Activated T-cell treated with anti-CD3 and anti-CD28 coated beads, Interleukin-2, amount 50 U/mL, for 1 hour (primary cell): ENCODE results near the gene CABLES2.

Source experiments
- DNase-seq: peaks from one replicate; pipeline ENCODE4 v3.0.0-alpha.2; 2020

Gene CABLES2

DNA sequence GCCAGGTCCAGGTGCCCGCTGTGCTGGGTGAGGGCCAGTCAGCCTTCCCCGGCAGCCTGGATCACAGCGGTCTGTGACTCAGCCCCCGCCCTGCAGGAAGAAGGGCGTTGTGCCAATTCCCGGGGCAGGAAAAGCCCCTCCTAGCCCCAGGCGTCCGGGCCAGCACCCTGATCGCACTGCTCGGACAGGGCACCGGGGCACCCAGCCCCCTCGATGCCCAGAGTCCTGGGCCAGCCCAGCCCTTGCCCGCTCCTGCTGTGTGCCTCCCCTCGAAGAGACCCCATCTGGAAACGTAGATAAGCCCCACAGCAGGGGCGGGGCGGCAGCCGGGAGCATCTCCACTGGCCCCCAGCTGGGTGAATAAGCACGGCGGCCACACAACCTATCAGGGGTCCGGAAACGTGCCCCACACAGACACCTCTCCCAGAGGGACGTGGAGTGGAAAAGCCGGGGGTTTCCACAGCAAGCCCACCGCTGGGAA, 49.9 kb downstream of the CABLES2 start:
- no peak for DNase-seq

DNA sequence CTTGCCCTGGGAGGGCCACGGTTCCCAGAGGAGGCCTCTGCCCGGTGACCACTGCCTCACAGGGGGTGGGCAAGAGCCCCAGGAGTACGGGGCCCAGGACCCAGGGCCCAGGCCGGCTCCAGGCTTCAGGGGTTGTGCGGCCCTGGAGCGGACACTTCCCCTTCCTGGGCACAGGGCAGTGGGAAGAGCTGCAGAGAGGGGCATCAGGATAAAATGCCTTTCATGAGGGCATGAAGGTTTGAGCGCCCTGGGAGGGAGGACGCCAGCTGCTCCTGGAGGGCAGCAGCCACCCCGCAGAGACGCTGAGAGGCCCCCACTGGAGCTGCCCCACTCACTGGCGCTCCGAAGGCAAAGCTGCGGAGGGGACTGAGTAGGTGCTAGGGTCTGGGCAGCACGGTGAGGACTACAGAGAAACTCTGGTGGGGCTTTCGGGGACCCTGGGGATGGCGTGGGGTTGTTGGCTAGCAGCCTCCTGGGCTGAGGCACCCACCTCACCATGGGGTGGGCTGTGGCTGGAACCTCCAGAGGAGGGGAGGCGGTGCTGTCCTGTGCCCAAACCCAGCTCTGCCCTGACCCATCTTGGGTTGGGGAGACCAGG, 50.4 kb downstream of the CABLES2 start:
- DNase-seq, result no peak

DNA sequence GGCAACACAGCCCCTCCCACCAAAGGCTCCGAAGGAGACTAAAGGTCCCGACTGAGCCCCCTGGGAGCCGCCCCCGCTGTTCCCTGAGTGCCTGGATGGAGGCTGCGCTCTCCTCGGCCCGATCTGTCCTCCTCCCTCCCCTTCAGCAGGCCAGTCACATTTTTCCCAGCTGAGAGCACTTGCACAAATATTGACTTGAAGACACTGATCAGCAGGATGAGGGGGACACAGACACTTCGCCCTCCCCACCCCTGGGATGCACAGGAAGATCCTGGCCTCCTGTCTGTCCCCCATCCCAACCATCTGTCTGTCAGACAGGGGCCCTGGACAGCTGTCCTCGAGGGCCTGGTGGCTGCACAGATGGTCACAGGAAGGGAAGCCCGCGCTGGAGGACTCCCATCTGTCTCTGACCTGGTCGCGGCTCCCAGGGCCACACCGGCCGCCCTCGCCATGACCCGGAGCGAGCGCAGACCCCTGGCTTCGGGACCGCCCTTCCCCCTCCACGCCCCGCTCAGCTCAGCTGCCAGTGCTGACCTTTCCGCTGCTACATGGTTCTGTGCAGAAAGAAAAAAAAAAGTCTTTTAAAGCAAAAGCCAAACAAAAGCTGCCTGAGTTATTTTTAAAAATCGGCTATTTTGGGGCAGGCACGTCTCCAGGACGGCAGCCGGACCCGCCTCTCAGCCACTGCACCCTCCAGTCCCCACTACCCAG, 51.1 kb downstream of the CABLES2 start:
- DNase-seq, result no peak

DNA sequence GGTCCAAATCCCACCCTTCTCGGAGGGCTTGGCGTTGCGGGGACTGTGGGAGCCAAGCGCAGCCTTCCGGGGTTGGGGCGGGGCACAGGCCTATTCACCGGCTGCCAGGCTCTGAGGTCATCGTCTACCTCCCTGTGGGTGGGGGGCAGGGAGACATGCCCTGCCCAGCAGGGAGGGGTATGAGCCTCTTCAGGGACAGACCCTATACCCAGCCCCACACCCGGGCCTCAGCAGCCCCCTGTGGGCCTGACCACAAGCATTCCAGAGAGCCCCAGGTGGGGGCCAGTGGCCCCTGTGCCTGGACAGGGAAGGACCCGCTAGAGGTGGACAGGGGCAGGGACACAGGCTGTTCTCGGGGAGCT, 51.6 kb downstream of the CABLES2 start:
- no peak for DNase-seq

DNA sequence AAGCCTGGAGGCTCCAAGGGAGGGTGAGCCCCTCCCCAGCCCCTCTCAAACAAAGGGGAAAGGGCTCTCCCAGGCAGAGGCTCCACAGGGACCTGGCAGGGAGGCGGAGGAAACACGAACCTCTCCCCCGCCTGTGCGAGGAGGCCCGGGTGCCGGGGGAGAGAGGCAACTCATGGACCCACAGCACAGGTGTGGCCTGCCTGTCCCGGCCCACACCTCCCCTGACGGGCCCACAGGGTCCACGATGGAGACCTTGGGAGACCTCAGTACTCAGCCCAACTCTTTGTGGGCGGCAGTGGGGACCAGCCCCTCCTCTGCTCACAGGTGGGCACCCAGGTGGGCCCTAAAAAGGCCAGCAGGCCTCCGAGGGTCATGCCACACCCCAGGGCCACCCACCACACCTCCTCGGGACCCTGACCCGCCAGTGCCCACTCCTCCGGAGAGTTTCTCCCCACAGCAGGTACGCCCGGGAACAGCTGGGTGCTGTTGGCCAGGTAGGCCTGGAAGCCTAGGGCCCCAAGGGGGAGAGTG, 52.2 kb downstream of the CABLES2 start:
- no peak for DNase-seq

DNA sequence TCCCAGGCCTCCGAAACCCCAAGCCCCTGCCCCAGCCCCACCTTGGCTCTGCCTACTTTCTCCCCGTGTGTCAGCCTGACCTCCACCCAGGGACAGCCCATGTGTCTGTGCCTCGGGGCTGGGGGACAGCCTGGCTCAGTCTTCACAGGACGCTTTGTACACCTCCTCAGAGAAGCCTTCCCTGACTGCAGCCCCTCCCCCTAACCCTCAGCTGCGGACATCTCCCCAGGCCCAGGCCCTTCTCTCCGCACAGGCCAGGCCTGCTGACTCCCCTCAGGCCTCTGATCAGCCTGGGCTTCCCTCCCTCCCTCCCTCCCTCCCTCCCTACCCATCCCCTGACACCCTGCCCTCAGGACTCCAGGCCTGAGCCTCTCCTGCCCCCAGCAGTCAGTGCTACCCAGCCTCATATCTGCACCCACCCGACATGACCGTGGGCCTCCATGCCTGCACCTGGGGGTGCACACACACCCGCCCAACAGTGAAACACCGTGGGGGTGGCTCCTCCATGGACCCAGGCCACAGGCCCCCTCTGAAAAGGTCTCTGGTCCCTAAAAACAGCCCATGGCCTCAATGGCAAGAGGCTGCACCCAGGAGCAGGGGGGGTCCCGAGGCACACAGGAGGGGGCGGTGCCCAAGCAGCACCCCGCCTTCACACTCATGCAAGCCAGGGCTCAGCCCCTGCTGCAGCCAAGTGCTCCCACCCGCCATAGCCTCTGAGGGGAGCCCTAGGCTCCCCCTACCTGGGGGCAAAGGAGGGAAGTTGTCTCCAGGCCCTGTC, 52.9 kb downstream of the CABLES2 start:
- no peak for DNase-seq

DNA sequence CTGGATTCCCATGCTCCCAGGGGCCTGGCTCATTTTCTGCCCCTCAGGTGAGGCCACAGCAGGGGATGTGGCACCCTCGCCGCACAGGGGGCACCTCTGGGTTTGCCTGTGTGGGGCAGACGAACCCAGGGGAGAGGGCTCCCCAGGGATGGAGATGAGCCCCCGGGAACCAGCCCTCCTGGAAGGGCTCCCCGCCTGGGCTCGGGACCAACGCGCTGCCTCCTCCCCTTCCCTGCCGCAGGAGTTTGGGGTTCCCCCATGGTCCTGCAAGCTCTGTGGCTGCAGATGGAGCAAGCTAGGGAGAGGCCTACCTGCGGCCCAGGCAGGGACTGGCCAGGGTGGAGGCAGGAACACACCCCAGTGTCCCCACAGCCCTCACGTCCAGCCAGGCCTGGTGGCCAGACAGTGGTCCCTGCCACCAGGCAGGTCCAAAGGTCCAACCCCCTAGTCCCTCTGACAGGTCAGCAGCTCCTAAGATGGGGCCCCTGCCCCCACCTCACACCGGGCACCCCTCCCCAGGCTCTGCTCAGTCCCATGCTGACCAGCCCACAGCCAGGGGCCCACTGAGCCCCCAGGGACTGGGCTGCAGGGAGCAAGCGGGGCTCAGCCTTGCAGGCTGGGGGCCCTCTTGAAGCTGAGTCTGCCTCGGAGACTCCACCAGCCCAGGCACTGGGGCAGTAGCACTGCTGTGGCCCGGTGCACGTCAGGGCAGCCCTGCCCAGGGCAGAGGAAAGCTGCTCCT, 53.6 kb downstream of the CABLES2 start:
- DNase-seq, result no peak

DNA sequence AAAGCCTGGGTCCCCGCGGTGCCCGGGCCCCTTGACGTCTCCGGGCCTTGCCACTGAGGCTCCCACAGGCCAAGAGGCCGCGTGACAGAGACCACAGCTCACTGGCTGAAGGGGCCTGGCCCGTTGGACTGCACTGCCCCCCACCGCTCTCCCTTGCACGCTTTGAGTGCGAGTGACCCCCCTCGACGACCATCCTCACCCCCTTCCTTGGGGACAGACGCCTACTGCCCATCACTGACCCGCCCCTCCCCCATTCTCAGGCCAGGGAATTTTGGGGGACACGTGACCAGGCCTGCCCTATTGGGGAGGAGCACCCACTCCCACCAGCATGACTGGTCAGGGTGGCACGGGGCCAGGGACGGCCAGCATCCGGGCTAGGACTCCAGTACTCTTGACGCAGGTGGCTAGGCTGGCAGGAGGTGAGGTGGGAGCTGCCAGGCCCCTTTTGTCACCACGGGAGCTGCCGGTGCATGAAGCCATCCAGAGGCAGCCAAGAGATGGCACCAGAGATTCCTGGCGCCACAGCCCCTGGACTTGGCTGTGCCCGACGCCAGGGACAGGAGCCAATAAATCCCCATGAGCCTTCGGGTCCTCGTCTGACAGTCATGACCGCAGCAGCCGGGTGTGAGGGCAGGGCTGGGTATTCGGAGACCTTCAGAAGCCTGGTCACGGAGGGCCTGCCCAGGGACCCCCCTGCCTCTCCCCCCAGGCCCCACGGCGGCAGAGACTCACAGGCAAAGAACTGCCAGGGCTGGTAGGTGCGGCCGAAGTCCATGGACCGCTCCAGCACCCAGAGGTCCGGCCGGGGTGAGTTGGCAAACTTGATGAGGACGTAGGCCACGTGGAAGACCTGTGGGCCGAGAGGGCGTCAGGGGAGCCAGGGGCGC, 54.4 kb downstream of the CABLES2 start:
- DNase-seq, result no peak

DNA sequence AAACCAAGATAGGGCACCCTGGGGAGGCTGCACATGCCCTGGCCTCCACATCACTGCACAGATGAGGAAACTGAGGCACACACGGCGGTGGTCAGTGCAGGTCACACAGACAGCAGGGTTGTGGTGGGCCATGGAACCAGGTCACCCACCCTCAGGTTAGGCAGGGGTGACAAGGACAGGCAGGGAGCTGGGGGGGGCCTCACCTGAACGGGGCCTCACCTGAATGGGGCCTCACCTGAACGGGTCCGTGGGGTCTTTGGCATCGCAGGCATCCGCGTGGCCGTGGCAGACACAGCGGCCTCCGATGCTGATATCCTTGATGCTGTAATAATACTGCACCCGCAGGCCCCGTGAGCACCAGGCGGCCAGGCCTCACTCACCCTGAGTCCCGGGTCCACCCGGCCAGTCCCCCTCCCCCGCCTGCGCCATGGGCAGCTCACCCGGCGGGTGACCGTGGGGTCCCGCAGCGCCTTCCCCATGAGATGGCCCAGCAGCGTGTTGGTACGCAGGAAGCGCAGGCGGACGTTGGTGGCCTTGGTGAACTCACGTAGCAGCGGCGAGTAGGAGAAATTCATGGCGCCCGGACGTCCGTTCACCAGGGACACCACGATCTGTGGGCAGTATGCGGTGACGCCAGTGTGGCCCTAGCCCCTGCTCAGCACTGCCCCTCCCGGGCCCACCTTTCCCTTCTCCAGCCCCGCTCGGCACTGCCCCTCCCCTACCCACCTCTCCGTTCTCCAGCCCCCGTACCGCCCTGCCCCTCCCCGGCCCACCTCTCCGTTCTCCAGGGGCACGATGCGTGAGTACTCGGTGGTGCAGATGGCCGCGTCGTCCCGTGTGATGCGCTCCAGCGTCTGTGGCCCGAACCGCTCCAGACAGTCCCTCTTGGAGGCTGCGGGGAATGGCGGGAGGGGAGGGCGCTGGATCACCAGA, 55.4 kb downstream of the CABLES2 start:
- no peak for DNase-seq

DNA sequence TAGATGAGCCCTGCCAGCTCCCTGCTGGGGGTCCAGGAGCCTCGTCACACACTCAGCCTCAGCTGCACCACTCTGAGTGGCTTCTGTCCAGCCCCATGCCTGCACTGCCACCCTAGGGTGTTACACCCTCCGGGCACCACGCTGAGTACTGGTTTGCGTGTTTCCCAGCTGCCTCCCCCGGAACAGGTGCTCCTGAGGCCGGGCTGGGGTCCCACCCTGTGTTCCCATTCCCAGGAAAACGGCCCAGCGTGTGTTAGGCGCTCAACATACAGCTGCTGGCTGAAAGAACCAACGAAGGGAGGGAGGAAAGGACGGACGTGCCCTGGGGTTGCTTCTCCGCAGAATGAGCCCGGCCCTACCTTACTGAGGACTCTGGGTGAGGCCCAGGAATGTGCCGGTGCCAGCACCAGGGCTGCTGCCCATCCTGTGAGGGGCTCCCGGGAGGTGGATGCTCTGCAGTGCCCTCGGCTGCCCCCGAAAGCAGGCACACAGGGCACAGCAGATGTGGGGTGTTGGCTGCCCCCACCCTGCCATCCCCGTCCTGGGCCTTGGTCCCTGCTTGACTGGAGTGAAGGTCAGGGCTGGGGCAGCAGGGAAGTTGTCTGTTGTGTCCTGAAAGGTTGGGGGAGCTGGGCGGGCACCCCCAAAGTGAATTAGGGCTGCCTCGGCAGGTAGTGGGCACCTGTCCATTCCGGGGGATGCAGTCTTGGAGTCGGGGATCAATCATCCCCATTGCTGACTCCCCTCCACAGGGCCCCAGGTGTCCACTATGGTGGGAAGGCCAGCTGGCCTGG, 56.3 kb downstream of the CABLES2 start:
- no peak for DNase-seq

DNA sequence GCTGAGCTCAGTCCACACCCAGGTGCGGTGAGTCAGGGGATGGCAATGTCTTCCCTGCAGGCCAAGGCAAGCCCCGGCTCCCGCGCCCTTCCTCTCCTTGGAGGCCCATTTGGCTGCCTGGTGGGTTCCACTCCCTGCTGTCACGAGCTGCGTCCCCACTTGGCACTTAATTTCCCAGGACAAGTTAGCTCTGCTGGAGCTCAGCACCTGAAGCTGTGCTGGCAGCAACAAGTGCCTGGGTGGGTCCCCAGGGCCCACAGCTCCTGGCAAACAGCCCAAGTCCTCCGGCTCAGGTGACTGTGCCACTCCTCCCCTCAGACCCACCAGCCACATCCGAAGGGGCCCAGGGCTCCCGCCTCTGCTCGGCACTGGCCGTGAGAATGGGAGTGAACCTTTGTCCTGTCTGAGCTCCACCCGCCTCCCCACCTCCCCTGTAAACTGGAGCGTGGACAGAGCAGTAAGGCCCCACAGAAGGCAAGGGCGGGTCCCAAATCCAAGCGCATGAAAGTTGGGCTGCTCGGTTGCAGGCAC, 56.9 kb downstream of the CABLES2 start:
- no peak for DNase-seq

DNA sequence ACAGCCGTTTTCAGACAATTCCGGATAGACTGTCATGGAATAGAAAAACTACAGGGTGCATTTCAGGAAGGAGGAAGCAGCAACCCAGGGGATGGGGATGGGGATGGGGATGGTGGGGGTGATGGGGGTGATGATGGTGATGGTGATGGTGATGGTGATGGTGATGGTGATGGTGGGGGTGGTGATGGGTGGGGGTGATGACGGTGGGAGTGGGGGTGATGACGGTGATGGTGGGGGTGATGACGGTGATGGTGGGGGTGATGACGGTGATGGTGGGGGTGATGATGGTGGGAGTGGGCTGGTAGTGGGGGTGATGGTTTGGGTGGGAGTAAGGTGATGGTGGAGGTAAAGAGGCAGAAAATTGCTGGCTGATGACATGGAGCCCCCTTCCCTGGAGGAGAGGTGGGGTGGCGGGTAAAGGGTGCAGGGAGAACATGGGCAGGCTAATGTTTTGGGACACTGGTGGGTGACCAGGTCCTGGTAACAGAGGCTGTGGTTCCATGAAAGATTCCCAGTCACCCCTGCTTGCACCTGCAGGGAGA, 57.5 kb downstream of the CABLES2 start:
- no peak for DNase-seq

DNA sequence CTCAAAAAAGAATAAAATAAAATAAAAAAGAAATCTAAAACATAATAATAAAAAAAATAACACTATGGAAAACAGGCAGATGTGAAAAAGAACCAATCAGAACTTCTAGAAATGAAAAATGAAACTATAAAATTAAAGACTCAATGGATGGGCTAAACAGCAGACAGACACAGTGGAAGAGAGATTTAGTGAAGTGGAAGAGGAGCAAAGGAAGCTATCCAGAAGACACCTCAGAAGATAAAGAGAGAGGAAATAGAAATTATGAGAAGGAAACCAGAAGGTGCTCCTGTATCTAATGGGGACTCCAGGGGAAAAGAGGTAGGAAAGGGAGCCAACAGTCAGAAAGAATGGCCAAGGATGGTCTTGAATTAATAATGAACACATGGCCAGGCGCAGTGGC, 58.5 kb downstream of the CABLES2 start:
- no peak for DNase-seq

DNA sequence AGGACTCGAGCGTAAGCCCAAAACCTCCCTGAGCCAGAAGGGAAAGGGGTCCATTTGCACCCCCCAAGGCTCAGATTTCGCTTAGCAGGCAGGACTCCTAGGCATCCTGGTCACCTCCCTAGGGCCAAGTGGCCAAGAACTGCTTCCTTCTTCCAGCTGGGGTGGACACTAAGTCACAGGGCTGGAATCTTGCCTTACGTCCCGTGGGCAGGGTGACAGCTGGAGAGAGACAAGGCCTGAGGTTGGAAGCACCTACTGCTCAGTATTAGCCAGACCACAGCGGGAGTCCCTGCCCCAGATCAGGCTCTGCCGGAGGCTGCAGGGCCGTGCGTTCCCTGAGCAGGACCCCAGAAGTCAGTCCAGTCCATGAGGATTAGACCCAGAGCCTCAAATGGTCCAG, 59.6 kb downstream of the CABLES2 start:
- no peak for DNase-seq

DNA sequence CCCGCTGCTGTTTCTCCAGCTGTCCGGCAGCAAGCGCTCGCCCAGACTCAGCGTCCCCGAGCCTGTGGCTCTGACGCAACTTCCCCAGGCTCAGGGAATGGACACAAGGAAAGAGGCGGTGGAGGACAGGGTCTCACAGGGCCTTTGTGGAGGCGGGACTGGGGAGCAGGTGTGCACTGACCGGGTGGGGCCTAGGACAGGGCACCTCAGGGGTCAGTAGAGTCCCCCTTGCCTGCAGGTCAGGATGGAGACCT, 60.0 kb downstream of the CABLES2 start:
- no peak for DNase-seq

DNA sequence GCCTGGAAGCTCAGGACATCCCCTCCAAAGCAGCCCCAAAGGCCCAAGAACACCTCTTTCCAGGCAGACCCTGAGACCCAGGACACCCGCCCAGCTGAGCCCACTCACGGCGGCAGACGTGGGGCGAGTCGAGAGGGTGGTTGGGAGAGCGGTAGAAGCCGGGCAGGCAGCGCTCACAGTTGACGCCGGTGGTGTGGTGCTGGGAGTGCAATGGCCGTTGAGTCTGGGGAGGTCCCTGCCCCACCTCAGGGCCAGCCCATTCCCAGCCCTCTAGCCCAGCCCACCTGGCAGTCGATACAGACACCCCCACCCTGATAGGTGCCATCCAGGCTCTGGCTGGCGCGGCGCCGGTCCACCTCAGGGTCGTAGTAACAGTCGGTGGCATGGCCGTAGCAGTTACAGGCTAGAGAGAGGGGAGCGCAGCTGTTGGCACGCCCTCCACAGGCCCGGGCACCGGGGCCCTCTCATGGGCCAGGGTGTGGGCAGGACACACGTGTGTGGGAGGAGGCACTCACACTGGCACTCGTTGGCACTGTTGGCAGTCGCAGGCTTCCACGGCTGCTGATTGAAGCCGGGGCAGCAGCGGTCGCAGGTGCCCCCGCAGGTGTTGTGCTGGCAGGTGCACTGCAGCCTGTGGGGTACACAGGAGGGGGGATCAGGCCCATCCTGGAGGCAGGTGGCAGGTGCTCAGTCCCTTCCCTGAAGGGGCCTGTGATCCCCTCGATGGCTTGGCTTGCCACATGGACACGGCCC, 60.5 kb downstream of the CABLES2 start:
- DNase-seq, result no peak

DNA sequence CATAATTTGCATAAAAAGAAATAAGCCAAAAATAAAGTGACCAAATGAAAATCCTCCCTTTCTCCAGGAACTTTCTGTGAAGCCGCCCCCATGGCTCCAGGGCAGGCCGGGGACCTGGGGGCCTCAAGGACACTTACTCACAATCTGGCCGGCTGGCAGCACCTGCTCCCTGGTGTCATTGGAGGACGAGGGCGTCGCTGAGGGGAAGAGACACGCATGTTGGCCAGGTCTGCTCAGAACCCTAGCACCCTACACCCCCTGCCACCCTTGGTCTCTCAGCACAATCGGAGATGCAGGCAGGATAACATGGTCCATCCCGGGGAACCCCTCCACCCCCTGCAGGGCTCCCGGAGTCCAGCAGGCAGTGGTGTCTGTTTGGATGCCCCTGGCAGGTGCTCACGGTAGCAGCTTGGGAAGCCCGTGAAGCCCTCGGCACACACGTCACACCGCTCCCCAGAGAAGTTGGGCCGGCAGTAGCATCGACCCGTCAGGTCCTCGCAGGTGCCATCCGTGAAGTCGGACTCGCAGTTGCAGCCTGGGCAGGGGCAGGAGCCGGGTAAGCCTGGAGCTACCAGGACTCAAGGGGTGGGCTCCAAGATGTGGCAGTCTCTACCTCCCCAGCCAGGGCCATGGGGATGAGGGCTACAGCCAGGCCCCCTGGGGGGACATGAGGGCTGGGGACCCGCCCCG, 61.3 kb downstream of the CABLES2 start:
- DNase-seq, result no peak

DNA sequence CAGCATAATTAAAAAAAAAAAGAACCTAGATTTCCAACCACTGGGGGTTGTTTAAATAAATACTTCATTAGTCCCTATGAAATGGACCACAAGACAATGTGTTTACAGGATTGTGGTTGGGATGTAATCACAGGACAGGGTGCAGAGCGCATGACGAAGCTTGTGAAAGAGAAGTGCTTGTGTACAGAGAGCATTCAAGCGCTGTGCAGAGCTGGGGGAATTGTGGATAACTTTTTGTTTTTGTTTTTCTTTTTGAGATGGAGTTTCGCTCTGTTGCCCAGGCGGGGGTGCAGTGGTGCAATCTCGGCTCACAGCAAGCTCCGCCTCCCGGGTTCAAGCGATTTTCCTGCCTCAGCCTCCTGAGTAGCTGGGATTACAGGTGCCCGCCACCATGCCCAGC, 62.3 kb downstream of the CABLES2 start:
- DNase-seq, result no peak
